Cerebellar cortex (tissue), 1 donor: ENCODE results near the gene SNX6.
"Not testable (repeated sequence)": the region's sequence is repeated elsewhere in the genome, so short reads cannot be mapped to it uniquely, and the experiment has no call there.

ENCODE experiments used
- DNase-seq: peaks from one replicate; pipeline ENCODE4 v3.0.0-alpha.2; 2015; ENCODE audit warnings: low spot score

Gene SNX6

GRCh38 chr14:34634360-34634771 lies 4.4 kb upstream of the SNX6 start:
- not testable (repeated sequence) for DNase-seq

- DNase-seq = no peak
Measured at GRCh38 chr14:34633742-34634141, 3.8 kb upstream of the SNX6 start.

- DNase-seq = no peak
Measured at GRCh38 chr14:34632411-34632978, 2.5 kb upstream of the SNX6 start.

- peak; percentile 9 for DNase-seq
Measured at GRCh38 chr14:34629344-34629656, 648 bp downstream of the SNX6 start.

GRCh38 chr14:34628681-34629135 lies 1.2 kb downstream of the SNX6 start:
- DNase-seq = no peak

- DNase-seq = no peak
Measured at GRCh38 chr14:34623506-34623905, 6.4 kb downstream of the SNX6 start.

GRCh38 chr14:34620839-34621238 lies 9.1 kb downstream of the SNX6 start:
- DNase-seq = no peak

- DNase-seq = no peak
Measured at GRCh38 chr14:34620115-34620514, 9.8 kb downstream of the SNX6 start.

- no peak for DNase-seq
Measured at GRCh38 chr14:34619471-34619870, 10.5 kb downstream of the SNX6 start.

- no peak for DNase-seq
Measured at GRCh38 chr14:34616360-34616759, 13.6 kb downstream of the SNX6 start.

GRCh38 chr14:34615507-34615906 lies 14.4 kb downstream of the SNX6 start:
- no peak for DNase-seq

- DNase-seq = no peak
Measured at GRCh38 chr14:34614638-34615037, 15.3 kb downstream of the SNX6 start.

- DNase-seq = no peak
Measured at GRCh38 chr14:34610101-34610500, 19.8 kb downstream of the SNX6 start.

- DNase-seq = no peak
Measured at GRCh38 chr14:34605461-34605860, 24.5 kb downstream of the SNX6 start.

GRCh38 chr14:34604995-34605394 lies 25.0 kb downstream of the SNX6 start:
- no peak for DNase-seq

- DNase-seq = no peak
Measured at GRCh38 chr14:34596891-34597290, 33.1 kb downstream of the SNX6 start.

GRCh38 chr14:34593740-34594375 lies 36.1 kb downstream of the SNX6 start:
- DNase-seq = no peak

- DNase-seq = no peak
Measured at GRCh38 chr14:34592623-34593022, 37.3 kb downstream of the SNX6 start.

- DNase-seq = no peak
Measured at GRCh38 chr14:34583525-34583924, 46.4 kb downstream of the SNX6 start.

- no peak for DNase-seq
Measured at GRCh38 chr14:34582117-34582680, 47.7 kb downstream of the SNX6 start.

GRCh38 chr14:34580381-34580780 lies 49.6 kb downstream of the SNX6 start:
- no peak for DNase-seq

- no peak for DNase-seq
Measured at GRCh38 chr14:34571771-34572170, 58.2 kb downstream of the SNX6 start.

- DNase-seq = no peak
Measured at GRCh38 chr14:34569750-34570149, 60.2 kb downstream of the SNX6 start.

GRCh38 chr14:34568803-34569202 lies 61.1 kb downstream of the SNX6 start:
- DNase-seq = peak; percentile 56
